Immature natural killer cell (primary cell): ENCODE measurements around the gene FREM1. TPM values are rescaled to one million over a fixed set of nuclear protein-coding genes. Genes with fewer than 3 reads are reported as not detected.
"Not testable (repeated sequence)": the region's sequence is repeated elsewhere in the genome, so short reads cannot be mapped to it uniquely, and the experiment has no call there.

Source experiments
- DNase-seq, 3 donors: peaks; one replicate each; pipeline ENCODE4 v3.0.0; 2022; ENCODE audit warnings: mixed read lengths in 1 of 3
- H3K27ac Mint-ChIP-seq, 6 donors: one replicate each; pipeline ENCODE4 v1.8.0; 2020; ENCODE audit warnings: mixed read lengths in 6 of 6, mild to moderate bottlenecking in 5 of 6, inconsistent platforms in 4 of 6, moderate library complexity in 3 of 6
- H3K27me3 Mint-ChIP-seq, 3 donors: one replicate each; pipeline ENCODE4 v1.8.0; 2020 to 2021; ENCODE audit warnings: low read depth in 3 of 3, mild to moderate bottlenecking in 3 of 3, mixed read lengths in 3 of 3, moderate library complexity in 3 of 3, inconsistent platforms in 1 of 3
- H3K36me3 Mint-ChIP-seq, 3 donors: one replicate each; pipeline ENCODE4 v1.8.0; 2020; ENCODE audit warnings: mixed read lengths in 3 of 3, inconsistent platforms in 2 of 3, mild to moderate bottlenecking in 2 of 3
- H3K4me1 Mint-ChIP-seq, 2 donors: one replicate each; pipeline ENCODE4 v1.8.0; 2020; ENCODE audit warnings: inconsistent platforms in 2 of 2, mild to moderate bottlenecking in 2 of 2, mixed read lengths in 2 of 2, moderate library complexity in 1 of 2
- H3K4me3 Mint-ChIP-seq, 5 donors: one replicate each; pipeline ENCODE4 v1.8.0; 2020; ENCODE audit warnings: mild to moderate bottlenecking in 5 of 5, mixed read lengths in 5 of 5, inconsistent platforms in 3 of 5, moderate library complexity in 3 of 5
- H3K9me3 Mint-ChIP-seq, 6 donors: one replicate each; pipeline ENCODE4 v1.8.0; 2020; ENCODE audit warnings: mild to moderate bottlenecking in 6 of 6, mixed read lengths in 6 of 6, inconsistent platforms in 4 of 6, moderate library complexity in 3 of 6
- polyA plus RNA-seq, 3 donors: library from polyadenylated mRNA; unstranded; fragments of 300-500 nt; fragmentation: Illumina TruSeq; gene quantifications; one replicate each; pipeline ENCODE4 v1.2.3, GENCODE V29; 2021

FREM1 gene
- polyA plus RNA-seq, 3 donors from 2014 or later: not detected

- Mint-ChIP-seq H3K9me3 (peaks cover 0 to 8% (median 0%) of the 10 kb centered on the region in 6 donors), H3K4me1 (no peaks in the 10 kb centered on the region), H3K27ac (no peak overlapping the region), H3K27me3 (peaks cover 0 to 2% (median 2%) of the 10 kb centered on the region in 3 donors), H3K4me3 (no peak overlapping the region), H3K36me3 (no peaks in the 10 kb centered on the region)
- DNase-seq: no peak
Measured at GRCh38 chr9:14932231-14932630, 22.0 kb upstream of the FREM1 start.

DNA sequence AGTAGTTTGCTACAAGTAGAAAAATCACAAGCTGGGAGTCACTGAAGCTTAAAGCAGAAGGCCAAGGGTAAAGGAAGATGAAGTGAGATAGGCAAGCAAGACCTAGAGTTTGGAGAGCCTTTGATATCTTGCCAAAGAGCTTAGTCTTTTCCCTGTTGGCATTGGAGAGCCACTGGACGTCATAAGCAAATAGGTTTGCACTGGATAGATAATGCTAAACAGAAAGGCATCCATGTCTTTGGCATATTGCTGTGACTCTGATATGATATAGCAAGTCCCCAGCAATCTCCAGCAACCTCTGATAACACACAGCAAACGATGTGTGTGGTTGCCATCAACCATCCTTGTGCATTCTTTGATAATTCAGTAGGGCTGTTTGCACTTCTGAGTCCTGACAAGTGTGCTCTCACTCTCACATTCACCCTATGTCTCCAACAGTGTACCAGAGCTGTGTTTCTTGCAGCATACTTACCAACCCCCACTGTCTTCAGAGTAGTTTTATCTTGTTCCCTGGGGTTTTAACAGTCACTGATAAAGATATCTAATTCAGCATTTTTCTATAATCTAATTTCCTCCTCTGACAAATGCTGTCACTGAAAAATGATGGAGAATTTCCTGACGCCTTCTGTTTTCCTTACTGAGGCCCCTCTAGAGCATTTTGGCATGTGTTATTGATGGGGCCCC, 16.9 kb upstream of the FREM1 start:
- H3K27ac Mint-ChIP-seq: no peak overlapping the region

DNA sequence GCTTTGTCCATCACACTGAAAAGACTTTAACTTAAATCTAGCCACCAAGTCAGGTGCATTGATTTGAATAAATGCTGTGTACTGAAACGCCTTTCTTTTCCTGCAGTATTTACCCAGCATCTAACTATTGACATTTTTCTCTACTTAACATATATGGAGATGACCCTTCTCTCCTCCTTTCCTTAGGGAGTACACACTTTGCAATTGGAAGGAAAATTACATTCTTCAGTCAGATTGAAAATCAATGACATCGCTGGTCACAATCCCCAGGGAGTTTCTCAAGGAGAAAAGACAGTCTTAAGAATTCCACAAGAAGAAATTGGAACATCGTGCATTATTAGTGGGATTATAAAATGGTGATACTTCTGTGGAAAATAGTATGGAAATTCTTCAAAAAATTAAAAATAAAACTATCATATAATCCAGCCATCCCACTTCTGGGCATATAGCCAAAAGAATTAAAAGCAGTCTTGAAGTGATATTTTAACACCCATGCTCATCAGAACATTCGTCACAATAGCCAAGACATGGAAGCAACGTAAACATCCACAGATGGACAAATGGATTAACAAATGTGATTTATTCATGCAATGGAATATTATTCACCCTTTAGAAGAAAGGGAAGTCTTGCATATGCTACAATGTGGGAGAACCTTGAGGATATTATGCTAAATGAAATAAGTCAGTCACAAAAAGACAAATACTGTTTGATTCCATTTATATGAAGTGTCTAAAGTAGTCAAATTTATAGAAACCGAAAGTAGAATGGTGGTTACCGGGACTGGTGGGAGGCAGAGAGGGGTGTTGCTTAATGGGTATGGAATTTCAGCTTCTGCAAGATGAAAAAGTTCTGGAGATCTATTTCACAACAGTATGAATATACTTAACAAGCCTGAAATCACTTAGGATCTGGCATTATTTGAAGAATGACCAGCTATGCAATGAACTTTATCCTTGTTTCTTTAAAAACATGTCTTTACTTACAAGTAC, 14.3 kb upstream of the FREM1 start:
- no peak for DNase-seq
- peaks cover 0 to 2% (median 0%) of the 10 kb centered on the region in 3 donors for H3K27me3 Mint-ChIP-seq
- H3K4me1 Mint-ChIP-seq: no peaks in the 10 kb centered on the region
- H3K27ac Mint-ChIP-seq: no peak overlapping the region
- H3K4me3 Mint-ChIP-seq: no peak overlapping the region
- H3K9me3 Mint-ChIP-seq: peaks cover 0 to 6% (median 1%) of the 10 kb centered on the region in 6 donors
- H3K36me3 Mint-ChIP-seq: no peaks in the 10 kb centered on the region

More for the DNA sequence above, 16.9 kb upstream of the FREM1 start:
- DNase-seq: no peak
- Mint-ChIP-seq H3K27me3 (peaks cover 0 to 2% (median 2%) of the 10 kb centered on the region in 3 donors), H3K4me1 (no peaks in the 10 kb centered on the region), H3K36me3 (no peaks in the 10 kb centered on the region), H3K4me3 (no peak overlapping the region), H3K9me3 (peaks cover 0 to 5% (median 2%) of the 10 kb centered on the region in 6 donors)

- Mint-ChIP-seq H3K9me3 (peaks cover 0 to 5% (median 2%) of the 10 kb centered on the region in 6 donors), H3K27ac (no peak overlapping the region), H3K27me3 (peaks cover 0 to 2% (median 0%) of the 10 kb centered on the region in 3 donors), H3K4me1 (no peaks in the 10 kb centered on the region), H3K36me3 (no peaks in the 10 kb centered on the region), H3K4me3 (no peak overlapping the region)
- DNase-seq: no peak
Measured at GRCh38 chr9:14923701-14924100, 13.5 kb upstream of the FREM1 start.

- not testable (repeated sequence) for H3K27ac Mint-ChIP-seq, H3K27me3 Mint-ChIP-seq, H3K4me1 Mint-ChIP-seq, H3K36me3 Mint-ChIP-seq, DNase-seq, H3K4me3 Mint-ChIP-seq
- peaks cover 0 to 10% (median 5%) of the 10 kb centered on the region in 6 donors for H3K9me3 Mint-ChIP-seq
Measured at GRCh38 chr9:14920805-14921204, 10.6 kb upstream of the FREM1 start.

GRCh38 chr9:14913366-14913765, 3.1 kb upstream of the FREM1 start:
- no peak for DNase-seq
- no peak overlapping the region for H3K4me3 Mint-ChIP-seq
- no peaks in the 10 kb centered on the region for H3K4me1 Mint-ChIP-seq
- H3K27me3 Mint-ChIP-seq: no peaks in the 10 kb centered on the region
- H3K36me3 Mint-ChIP-seq: no peaks in the 10 kb centered on the region
- H3K27ac Mint-ChIP-seq: no peak overlapping the region
- peaks cover 0 to 8% (median 2%) of the 10 kb centered on the region in 6 donors for H3K9me3 Mint-ChIP-seq

- no peak overlapping the region for H3K27ac Mint-ChIP-seq
- no peaks in the 10 kb centered on the region for H3K36me3 Mint-ChIP-seq
- H3K27me3 Mint-ChIP-seq: no peaks in the 10 kb centered on the region
- DNase-seq: no peak
- no peaks in the 10 kb centered on the region for H3K4me1 Mint-ChIP-seq
- no peak overlapping the region for H3K4me3 Mint-ChIP-seq
- peaks cover 0 to 8% (median 1%) of the 10 kb centered on the region in 6 donors for H3K9me3 Mint-ChIP-seq
Measured at GRCh38 chr9:14912859-14913258, 2.6 kb upstream of the FREM1 start.

- no peaks in the 10 kb centered on the region for H3K36me3 Mint-ChIP-seq
- H3K4me3 Mint-ChIP-seq: no peak overlapping the region
- peaks cover 0 to 6% (median 0%) of the 10 kb centered on the region in 6 donors for H3K9me3 Mint-ChIP-seq
- H3K4me1 Mint-ChIP-seq: no peaks in the 10 kb centered on the region
- DNase-seq: no peak
- H3K27me3 Mint-ChIP-seq: no peaks in the 10 kb centered on the region
- H3K27ac Mint-ChIP-seq: no peak overlapping the region
Measured at GRCh38 chr9:14911046-14911445, 818 bp upstream of the FREM1 start.

DNA sequence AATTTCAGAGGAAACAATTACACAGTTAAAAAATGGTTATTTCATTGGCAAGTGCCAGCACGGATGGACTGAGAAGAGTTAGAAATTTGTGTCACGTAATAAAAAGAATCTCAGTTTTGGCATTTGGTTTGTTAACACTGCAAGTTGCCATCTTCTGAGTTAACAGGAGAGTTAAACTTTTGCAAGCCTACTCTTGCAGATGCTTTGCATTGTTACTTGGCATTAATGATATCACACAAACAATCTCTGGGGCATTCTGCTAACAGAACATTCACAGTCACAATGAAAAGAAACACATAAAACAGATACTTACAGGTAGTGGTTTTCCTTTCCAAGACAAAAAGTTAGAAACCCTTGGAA, 647 bp downstream of the FREM1 start:
- Mint-ChIP-seq H3K36me3 (no peaks in the 10 kb centered on the region), H3K27ac (no peak overlapping the region), H3K27me3 (peaks cover 0 to 2% (median 0%) of the 10 kb centered on the region in 3 donors), H3K4me1 (no peaks in the 10 kb centered on the region), H3K4me3 (no peak overlapping the region), H3K9me3 (peaks cover 0 to 3% (median under 1%) of the 10 kb centered on the region in 6 donors)
- DNase-seq: no peak

- no peak overlapping the region for H3K4me3 Mint-ChIP-seq
- DNase-seq: no peak
- H3K36me3 Mint-ChIP-seq: no peaks in the 10 kb centered on the region
- H3K27ac Mint-ChIP-seq: no peak overlapping the region
- H3K9me3 Mint-ChIP-seq: peaks cover 0 to 3% (median under 1%) of the 10 kb centered on the region in 6 donors
- H3K4me1 Mint-ChIP-seq: no peaks in the 10 kb centered on the region
- H3K27me3 Mint-ChIP-seq: peaks cover 0 to 2% (median 0%) of the 10 kb centered on the region in 3 donors
Measured at GRCh38 chr9:14909181-14909580, 1.0 kb downstream of the FREM1 start.

DNA sequence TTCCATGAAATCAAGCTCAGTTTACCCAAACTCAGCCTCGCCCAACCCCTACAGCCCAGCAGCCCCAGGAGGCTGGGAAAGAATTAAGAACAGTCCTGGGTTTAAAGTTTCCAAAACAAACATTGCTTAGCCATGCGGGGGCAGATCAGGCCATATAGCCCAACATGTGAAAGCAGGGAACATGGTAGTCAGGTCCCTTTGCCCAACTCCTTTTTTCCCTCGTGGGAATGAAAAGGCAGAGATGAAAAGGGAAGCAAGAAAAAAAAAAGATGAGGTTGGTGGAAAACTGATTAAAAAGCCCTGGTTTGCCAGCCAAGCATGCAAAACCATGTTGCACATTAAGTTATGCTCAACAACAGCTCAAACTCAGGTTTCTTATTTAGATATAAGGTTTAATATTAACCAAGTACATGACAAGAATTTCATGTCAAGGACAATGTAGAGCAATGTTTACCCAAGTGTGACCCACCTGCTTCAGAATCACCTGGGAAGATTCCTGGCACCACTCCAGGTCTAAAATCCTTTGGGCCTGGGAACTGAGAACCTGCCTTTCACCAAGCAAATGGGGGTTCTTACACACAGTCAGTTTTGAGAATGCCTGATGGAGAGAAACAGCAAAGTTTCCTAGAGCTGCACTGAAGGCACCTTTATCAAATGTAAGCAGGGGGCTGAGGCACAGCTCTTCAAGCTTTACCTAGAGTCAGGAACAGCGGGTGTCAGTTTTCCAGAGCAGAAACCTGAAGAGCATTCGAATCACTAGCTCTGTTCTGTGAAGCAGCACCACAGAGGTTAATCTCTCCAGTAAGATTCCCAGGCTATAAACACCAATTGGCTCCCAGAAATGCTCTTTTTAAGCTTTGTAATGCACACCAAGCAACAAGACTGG, 1.7 kb downstream of the FREM1 start:
- Mint-ChIP-seq H3K27me3 (peaks cover 0 to 2% (median 0%) of the 10 kb centered on the region in 3 donors), H3K9me3 (peaks cover 0 to 3% (median under 1%) of the 10 kb centered on the region in 6 donors), H3K36me3 (no peaks in the 10 kb centered on the region), H3K4me3 (no peak overlapping the region), H3K4me1 (no peaks in the 10 kb centered on the region), H3K27ac (no peak overlapping the region)
- DNase-seq: no peak

DNA sequence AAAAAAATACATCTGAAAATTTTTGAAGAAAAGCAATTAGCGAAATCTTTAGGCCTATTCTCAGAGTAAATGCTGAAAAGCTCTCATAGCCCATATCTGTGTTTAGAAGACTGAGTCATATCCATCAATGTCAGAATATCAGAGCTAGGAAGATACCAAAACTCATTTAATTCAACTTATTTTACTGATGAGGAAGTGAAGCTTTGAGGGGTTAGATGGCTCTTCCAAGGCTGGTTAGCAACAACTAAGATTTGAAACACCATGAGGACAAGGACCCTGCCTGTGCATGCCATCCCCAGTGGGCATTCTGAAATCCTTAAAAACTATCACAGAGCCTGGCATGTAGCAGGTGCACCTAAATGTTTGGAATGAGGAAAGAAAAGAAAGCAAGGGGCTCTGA, 2.5 kb downstream of the FREM1 start:
- peaks cover 0 to 2% (median under 1%) of the 10 kb centered on the region in 6 donors for H3K9me3 Mint-ChIP-seq
- H3K4me3 Mint-ChIP-seq: no peak overlapping the region
- no peak overlapping the region for H3K27ac Mint-ChIP-seq
- no peaks in the 10 kb centered on the region for H3K36me3 Mint-ChIP-seq
- H3K27me3 Mint-ChIP-seq: peaks cover 0 to 2% (median 0%) of the 10 kb centered on the region in 3 donors
- H3K4me1 Mint-ChIP-seq: no peaks in the 10 kb centered on the region
- DNase-seq: no peak

DNA sequence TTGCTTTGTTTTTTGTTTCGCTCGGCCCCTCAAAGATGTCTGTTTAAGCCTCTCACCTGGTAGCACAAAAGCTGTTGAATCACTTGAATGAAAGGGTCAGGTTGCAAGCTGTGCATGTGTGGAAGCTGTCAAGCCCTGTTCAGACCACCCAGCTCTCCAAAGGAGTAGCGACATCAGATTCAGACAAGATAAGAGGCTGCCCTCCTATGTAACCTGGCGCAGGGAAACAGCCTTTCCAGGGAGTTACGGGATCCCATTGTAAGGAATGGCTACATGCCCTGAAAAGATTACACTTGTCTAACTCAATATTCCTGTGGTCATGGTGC, 2.9 kb downstream of the FREM1 start:
- H3K4me3 Mint-ChIP-seq: no peak overlapping the region
- DNase-seq: no peak
- peaks cover 0 to 2% (median 0%) of the 10 kb centered on the region in 3 donors for H3K27me3 Mint-ChIP-seq
- no peaks in the 10 kb centered on the region for H3K36me3 Mint-ChIP-seq
- no peak overlapping the region for H3K27ac Mint-ChIP-seq
- no peaks in the 10 kb centered on the region for H3K4me1 Mint-ChIP-seq
- peaks cover 0 to 2% (median 0%) of the 10 kb centered on the region in 6 donors for H3K9me3 Mint-ChIP-seq
